NAMALWA (cell line): Measurements from ENCODE around the gene GPR132.
"Not testable (repeated sequence)": the region's sequence is repeated elsewhere in the genome, so short reads cannot be mapped to it uniquely, and the experiment has no call there.

Experiments
- DNase-seq: peaks from one replicate; pipeline ENCODE4 v3.0.0-alpha.2; 2015; ENCODE audit warnings: low spot score

The GPR132 gene

GRCh38 chr14:105091054-105091516 lies 25.9 kb upstream of the GPR132 start:
- no peak for DNase-seq

DNA sequence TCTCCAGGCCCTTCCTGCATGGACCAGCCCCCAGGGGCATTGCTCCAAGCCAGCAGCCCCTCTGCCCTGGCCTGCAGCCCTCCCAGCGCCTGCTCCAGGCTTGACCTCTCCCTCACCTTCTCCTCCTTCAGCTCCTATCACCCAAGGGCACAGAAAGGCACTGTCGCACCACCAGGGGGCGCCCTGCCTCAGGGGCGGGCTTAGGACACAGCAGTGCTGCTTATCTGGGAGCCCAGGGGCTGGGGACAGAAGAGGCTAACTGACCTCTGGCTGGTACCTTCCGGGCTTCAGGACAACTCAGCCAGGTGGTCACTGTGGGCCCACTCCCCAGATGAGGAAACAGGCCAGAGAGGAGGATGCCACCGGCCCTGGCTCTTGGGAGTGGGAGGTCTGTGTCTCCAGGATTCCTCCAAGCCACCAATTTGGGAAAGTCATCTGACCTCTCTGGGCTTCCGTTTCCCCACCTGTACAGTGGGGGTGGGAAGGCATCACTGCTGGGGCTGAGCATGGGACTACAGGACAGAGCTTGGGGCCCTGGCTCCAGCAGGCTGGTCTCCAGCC lies 25.3 kb upstream of the GPR132 start:
- DNase-seq = peak; percentile 91

- no peak for DNase-seq
These were observed 24.7 kb upstream of the GPR132 start for GRCh38 chr14:105089746-105090492.

DNA sequence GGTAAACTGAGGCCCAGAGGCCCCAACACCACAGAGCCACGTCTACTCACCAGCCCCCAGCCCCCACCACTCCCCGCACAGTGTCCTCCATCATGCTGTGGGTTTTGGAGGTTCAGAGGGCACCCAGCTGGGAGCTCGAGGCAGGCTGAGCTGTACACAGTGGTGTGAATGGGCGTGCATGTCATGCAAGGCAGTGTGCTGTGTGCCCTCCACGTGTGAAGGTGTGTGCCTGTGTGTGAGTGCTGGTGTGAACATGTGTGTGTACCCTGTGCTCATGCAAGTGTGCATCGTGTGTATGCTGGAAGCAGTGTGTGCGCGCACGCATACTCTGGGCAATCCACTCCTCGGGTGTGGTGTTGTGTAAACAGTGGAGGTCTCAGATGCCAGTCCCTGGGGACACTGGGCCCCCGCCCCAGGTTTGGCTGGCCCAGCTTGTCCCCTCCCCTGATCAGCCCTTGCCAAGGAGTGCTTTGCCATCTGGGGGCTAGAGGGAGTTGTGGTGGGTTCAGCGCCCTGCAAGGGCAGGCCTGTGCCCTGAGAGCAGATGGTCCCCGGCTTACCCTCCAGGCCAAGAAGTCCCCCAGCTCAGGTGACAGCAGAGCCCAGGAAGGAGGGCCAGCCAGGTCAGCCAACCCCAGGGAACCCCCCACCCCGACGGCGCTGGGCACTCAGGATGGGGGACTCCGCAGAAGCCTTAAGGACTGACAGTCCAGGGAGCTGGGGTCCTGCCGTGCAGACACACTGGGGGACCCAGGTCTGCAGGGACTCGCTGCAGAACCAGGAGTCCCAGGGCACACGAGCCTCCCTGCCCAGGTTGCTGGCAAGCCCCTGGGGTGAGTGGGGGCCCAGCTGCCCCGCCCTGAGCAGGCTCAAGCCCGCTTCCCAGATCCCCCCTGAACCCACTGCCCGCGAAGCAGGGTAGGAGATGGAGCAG lies 23.8 kb upstream of the GPR132 start:
- DNase-seq = no peak

GRCh38 chr14:105087963-105088811 lies 23.0 kb upstream of the GPR132 start:
- no peak for DNase-seq

- no peak for DNase-seq
These were observed 22.2 kb upstream of the GPR132 start for GRCh38 chr14:105087308-105087962.

DNA sequence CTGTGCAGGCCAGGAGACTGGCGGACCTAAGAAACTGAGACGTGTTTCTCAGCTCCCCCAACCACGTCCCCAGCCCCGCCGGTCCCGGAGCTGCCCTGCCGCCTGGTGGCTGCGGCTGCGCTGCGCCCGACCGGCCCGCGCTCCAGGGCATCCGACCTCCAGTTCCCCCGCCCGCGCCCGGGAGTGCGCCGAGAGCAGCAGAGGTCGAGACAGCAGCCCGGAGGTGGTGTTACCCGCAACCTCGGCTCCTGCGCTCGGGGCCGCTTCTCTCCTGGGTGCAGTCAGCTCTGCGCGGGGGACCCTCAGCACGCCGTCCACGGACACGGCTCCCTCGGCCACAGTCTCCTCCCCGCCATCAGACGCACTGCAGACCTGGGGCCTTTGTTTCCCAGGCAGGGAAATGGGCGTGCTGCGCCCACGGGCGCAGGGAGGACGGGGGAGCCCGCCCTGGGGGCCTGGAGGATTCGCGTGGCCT lies 21.6 kb upstream of the GPR132 start:
- peak; percentile 91 for DNase-seq

DNA sequence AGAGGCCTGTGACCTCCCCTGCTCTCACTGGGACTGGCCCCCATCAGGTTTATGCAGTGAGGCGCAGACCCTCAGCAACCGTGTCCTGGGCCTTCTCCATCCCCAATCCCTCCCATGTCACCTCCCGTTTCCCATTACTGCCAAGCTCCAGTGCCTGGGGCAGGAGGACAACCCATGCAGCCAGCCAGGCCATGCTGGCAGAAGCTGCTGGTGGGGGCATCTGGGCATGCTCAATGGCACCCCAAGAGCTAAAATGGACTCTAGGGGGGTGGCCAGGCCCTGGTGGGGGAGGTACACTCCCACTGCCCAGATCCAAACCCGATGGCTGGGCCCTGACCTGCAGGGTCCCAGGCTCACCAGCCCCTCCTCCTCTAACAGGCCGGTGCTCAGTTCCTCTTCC lies 20.5 kb upstream of the GPR132 start:
- no peak for DNase-seq

DNA sequence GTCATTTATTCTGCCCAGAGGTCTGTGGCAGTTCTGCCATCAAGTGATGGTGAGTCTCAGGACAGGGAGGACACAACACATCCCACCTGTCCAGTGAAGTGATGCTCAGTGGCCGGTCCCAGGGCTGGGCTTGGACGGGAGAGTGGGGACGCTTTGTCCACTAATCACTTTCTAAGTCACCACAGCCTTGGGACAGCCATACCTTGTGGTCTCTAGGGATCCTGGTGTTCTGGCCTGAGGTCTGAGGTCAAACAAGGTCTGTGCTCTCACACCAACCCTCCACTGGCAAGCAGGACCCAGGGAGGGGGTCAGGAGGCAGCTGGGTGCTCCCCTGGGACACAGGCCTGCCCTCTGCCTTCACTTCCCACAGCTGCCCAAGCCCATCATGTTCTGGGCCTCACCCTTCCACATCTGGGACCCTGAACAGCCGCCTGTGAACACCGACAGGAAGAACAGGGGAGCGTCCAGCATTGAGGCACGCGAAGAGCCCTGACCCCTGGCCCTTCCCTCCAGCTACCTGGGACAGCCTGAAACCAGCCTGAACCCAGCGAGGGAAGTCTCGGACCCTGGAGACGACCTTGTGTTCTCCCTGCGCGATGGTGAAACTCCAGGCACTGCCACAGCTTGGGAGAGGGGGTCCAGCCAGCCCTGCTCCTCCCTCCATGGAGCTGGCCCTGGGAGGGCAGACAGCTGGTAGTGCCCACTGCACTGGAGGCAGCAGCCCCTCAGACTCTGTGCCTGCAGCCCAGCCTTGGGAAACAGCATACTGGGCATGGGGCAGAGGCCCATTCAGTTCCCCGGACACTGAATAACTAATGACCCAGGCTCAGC lies 19.7 kb upstream of the GPR132 start:
- DNase-seq = no peak

GRCh38 chr14:105083926-105084685 lies 18.9 kb upstream of the GPR132 start:
- no peak for DNase-seq

- DNase-seq = no peak
These were observed 17.5 kb upstream of the GPR132 start for GRCh38 chr14:105082703-105083102.

- DNase-seq = not testable (repeated sequence)
These were observed 16.2 kb upstream of the GPR132 start for GRCh38 chr14:105081473-105081872.

DNA sequence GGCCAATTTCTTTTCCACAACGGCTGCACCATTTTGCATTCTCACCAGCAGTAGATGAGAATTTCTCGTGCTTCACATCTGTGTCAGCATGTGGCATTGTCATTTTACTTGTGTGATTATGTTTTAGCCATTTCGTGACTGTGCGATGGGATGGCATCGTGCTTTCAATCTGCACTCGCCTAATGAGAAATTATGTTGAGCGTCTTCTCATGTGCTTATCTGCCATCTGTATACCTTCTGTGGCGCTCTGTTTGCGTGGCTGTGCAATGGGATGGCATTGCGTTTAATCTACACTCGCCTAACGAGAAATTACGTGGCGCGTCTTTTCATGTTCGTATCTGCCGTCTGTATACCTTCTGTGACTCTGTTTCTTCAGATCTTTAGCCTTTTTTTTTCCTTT lies 14.9 kb upstream of the GPR132 start:
- no peak for DNase-seq

GRCh38 chr14:105078294-105078693 lies 13.1 kb upstream of the GPR132 start:
- DNase-seq = no peak

- DNase-seq = no peak
These were observed 12.4 kb upstream of the GPR132 start for GRCh38 chr14:105077649-105077995.

- DNase-seq = no peak
These were observed 11.8 kb upstream of the GPR132 start for GRCh38 chr14:105076805-105077648.

GRCh38 chr14:105076296-105076804 lies 11.1 kb upstream of the GPR132 start:
- DNase-seq = no peak
